ENCODE data around the gene HSPA12A.

HSPA12A gene, protein sequence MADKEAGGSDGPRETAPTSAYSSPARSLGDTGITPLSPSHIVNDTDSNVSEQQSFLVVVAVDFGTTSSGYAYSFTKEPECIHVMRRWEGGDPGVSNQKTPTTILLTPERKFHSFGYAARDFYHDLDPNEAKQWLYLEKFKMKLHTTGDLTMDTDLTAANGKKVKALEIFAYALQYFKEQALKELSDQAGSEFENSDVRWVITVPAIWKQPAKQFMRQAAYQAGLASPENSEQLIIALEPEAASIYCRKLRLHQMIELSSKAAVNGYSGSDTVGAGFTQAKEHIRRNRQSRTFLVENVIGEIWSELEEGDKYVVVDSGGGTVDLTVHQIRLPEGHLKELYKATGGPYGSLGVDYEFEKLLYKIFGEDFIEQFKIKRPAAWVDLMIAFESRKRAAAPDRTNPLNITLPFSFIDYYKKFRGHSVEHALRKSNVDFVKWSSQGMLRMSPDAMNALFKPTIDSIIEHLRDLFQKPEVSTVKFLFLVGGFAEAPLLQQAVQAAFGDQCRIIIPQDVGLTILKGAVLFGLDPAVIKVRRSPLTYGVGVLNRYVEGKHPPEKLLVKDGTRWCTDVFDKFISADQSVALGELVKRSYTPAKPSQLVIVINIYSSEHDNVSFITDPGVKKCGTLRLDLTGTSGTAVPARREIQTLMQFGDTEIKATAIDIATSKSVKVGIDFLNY

DNA sequence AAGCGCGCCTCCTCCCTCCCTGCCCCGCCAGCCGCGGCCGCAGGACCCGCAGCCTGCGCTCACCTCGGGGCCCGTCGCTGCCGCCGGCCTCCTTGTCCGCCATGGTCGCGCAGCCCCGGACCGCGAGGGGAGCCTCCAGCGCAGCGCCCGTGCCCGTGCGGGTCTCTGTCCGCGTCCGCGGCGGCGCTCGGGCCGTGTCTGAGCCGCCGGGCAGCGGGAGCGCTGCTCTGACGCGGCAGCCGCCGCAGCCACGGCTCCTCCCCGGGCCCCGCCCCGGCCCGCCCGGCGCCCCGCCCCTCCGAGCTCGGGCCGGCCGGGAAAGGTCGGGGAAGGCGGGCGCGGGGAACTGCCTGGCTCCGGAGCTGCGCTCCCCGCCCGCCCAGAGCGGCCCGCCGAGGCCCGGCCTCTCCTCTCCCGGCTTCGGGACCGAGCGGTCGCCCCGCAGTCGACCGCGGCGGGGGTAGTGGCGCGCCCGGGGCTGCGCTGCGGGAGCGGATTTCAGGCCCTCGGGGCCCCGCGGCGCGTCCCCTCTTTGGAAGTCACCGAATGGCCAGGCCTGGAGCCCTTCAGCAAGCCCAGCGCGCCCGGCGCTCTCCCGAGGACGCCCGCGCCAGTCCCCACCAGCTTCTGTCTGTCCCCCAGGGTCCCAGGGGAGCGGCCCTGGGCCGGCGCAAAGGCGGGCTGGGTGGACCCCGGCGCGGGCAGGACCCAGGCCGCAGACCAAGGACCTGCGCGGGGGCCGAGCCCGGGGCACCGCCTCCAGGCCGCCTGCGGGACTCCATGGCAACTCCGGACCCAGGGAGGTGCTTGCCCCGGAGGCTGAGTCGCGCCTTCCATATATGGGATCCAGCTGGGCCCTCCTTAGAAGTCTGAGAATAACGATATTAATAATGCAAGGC lies at the start of gene HSPA12A:
HSPA12A (minus strand) TSS at position 200 of the 899 bp plus-strand sequence; CDS start at position 103, 97 bp downstream.
- peak; percentile 40 for DNase-seq

DNA sequence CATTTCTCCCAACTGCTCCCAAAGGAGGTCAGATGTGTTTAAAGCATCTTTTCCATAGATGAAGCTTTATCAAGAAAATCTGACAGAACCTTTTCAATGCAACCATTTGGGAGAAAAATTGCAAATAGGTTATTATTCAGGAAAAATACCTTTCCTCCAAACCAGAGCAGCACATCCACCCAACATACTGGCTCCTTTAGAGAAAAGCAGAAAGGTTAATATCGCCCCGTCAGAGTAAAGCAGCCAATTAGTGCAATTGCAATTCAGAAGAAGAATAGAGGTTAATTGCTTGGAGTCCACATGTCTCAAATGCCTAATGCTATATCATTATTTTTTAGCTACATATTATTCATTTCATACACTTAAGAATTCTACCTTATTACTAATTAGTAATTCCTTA lies 48.9 kb upstream of the HSPA12A start:
- no peak for DNase-seq

DNA sequence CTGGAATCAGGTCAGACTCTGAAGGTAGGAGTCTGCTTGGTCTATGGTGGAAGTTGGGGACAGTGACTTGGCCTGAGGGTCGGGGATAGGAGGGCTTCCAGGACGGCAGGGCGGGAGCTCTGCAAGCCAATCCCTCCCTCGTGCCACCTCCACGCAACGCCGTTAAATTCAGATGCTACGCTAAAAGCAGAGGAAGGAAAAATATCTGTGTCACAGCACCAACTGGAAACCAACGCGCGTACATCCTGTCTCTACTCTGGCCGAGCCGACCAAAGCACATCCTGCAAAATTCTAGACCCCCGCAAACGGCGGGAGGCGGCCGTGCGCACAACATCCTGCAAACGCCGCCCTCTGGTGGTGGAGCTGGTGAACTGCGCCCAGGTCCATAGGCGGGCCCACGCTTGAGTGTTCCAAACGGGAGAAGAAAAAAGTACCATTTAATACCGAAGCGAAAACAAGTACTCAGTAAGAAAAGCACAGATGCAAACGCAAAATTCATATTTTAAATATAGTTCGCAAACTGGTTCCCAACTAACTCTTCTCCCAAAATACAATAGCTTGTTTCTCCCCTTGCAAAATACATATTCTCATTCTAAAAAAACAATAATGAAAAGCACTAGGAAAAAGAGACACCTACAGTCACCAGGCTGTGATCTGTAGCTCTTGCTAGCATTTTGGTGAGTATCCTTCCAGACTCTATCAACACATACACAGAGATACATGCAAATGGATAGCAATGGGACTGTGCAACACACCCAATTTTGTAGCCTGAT lies 45.7 kb upstream of the HSPA12A start:
- DNase-seq, result peak; percentile 74

DNA sequence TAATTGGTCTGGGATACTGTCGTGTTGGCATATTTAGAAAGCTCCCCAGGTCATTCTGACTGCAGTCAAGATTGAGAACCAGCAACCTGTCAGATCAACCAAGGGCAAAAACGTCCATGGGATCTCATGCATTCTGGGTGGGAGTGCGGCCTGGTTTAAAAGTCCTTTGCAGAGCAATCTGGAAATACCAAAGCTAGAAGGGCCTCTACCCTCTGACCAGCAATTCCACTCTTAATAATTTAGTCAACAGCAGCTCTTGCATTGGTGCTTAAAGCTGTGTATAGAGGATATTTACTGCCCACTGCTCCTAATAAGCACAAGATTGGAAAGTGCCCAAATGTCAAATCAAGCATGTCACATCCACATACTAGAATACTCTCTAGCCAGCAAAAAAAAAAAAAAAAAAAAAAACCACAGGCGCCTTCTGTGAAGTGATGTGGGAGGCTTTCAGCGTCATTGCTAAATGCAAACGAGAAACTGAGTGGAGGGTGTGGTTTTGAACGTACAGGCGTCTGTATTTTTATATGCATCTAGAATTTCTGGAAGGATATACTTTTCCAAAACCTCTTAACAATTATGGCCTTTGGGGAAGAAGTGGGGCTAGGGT lies 44.8 kb upstream of the HSPA12A start:
- DNase-seq, result no peak

DNA sequence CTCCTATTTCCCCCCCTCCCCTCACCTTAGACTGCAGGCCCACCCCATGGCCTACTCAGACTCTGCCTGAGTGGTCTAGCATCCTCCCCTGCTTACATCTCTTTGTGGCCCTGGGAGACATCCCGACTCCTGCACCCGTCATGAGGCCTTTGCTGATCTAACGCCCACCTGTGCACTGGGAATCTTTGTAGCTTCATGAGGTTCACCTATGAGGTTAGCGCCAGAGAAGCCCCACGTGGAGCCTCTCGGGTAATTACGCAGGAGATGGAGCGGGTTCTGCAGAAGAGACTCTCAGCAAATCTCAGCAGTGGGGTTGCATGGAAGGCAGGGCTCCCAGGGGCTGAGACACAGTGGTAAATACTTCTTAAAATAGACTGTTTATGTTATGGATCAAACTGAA lies 43.5 kb upstream of the HSPA12A start:
- DNase-seq, result no peak

DNA sequence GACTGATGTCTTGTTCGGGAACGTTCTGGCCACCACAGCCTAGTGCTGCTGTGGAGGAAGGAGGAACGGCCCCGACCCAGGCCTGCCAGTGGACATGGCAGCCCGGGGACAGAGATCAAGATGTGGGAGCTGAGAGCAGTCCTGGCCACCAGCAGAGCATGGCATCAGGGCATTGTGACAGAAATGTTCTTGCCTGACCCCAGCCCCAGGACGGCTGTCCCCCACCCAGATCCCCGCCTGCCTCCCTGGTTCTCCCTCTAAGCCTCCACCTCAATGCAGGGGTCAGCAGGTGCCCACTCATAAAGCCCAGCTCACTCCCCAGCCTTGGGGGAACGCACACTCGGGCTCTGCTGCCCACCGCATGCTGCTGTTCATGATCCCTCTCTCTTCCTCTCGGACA lies 42.9 kb upstream of the HSPA12A start:
- DNase-seq, result no peak

DNA sequence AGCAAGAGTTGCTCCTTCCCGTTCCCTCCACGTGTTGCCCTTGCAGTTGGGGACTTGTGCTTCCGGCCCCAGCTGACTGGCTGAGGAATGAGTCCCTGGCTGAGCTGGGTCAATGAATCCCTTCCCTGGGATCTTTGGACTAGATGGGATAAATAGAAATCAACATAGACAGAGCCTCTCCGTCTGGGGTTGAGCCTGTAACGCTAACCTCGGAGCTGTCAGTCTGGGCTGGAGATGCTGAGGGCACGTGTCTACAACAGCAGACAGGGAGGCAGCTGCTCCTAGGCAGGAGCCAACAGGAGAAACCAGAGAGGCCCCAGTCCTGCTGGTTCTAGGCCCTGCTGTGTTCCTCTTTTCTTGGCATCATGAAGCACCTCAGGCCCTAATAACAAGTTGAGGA lies 42.3 kb upstream of the HSPA12A start:
- DNase-seq, result no peak

DNA sequence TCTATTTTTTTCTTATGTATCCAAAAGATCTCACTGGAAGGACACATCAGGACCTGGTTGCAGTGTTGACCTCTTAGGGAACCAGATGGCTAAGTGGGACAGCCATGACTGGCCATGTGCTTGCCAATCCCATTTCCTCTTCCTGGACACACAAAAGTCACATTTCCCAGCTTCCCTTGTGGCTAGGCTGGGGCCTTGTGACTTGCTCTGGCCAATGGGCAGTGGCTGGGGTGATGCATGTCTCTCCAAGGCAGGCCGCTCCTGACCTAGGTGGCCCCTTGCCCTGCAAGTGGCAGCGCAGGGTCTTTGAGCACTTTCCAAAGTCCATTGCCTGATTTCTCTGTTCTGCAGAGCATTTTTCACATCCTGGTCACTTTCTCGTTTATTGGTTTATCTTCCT lies 41.7 kb upstream of the HSPA12A start:
- no peak for DNase-seq

DNA sequence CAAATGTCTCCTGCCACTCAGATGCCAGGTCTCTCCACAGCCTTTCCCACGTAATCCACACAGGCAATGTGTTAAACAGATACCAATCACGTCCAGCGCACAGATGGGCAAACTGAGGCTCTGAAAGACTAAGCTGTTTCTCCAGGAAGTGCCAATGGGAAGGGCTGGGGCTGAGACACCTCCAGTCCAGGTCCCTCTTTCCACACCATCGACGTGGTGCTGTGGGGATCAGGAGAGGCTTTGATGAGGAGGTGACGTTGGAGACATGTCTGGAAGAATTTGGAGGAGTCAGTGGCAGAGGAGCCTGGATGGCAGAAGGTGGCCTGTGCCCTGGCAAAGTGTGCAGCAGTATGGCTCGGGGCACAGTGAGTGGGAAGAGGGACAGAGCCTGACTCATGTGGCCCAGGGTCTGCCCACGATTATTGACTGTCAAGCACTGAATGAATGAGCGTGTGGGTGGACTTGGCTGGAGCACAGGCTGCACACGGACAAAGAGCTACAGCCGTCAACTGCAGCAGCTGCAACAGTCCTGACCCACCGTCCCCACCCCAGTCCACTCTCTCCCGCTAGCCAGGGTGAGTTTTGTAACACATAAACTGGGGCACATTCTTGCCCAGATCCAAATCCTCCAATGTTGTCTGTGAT lies 40.8 kb upstream of the HSPA12A start:
- no peak for DNase-seq

DNA sequence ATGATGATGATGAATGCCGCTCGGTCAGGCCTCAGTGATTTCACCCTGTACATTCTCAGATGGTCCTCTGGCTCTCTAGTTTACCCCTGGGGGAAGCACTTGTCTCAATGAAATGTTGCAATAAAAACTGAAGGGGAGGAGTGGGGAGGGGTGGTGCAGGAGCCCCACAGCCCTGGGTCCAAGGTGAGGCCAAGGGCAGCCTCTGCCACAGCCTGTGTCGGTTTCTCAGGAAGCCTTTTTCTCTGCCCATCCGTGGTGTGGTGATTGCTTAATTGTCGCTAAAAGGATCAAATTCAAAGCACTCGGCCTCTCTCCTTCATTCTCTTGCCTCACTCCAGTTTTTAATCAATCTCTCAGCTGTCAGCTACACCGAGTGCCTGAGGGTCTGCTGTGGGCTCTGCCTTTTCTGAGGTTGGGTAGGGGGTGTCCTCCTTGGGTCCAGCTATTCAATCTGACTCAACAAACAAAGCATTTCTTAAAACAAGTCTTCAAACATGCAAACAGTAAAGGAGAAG lies 39.1 kb upstream of the HSPA12A start:
- no peak for DNase-seq

DNA sequence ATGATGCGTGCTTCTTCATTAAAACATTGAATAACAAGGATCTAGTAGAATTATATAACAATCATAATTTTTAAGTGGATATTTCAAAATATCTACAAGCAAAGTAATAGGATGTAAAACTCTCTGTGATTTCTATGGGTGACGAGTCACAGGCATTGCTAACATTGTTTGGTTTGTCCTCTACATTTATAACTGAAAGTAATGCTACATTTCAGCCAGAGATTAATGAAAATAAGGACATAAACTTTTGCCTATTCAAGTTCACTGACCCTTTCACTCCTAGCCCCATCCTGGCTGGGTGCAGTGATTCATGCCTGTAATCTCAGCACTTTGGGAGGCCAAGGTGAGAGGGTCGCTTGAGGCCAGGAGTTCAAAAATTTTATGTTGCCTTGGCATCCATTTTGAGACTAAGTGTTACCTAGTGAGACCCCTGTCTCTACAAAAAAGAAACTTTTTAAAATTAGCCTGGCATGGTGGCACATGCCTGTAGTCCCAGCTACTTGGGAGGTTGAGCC lies 38.4 kb upstream of the HSPA12A start:
- DNase-seq, result no peak

DNA sequence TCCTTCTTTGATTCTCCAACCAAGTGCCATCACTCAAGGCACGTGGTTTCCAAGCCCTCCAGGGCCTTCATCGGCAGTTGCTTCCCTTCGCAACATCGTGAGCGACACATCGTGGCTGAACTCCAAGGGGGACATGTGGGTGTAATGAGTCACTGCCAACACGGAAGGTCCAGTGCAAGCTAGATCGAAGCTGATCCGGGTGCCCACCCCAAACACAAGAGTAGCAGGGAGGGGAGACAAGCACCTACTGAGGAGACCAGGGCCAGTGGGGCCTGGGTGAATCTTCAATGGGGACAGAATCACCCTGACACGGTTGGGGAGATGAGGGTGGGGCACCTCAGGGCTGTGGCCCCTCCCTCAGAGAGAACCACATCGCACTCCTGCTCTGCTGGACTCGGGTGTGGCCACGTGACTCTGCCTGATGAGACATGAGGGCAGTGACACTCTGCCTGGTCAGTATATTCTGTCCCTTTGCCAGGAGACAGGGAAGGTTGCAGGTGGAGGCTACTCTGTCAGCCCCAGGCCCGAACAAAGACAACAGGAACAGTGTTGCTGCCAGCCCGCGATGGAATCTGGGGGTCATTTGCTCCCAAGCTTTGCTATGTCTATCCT lies 36.8 kb upstream of the HSPA12A start:
- DNase-seq, result no peak

DNA sequence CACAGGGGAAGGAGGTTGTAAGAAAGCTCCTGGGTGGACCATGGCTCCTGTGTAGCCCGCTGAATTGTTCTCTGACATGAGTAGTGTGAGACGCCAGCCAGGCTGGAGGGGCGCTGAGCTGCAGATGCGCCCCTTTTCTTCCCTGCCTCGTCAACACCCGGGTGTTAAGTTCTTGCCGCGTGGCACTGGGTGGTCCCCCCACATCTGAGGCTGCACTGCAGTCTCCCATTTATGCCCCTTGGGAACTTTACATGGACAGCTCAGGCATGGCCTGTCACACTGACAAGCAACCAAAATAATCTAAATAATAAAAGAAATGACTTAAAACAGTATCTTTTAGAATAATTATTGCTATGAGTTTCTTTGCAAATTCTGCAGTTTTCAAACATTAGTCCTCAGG lies 34.6 kb upstream of the HSPA12A start:
- no peak for DNase-seq

DNA sequence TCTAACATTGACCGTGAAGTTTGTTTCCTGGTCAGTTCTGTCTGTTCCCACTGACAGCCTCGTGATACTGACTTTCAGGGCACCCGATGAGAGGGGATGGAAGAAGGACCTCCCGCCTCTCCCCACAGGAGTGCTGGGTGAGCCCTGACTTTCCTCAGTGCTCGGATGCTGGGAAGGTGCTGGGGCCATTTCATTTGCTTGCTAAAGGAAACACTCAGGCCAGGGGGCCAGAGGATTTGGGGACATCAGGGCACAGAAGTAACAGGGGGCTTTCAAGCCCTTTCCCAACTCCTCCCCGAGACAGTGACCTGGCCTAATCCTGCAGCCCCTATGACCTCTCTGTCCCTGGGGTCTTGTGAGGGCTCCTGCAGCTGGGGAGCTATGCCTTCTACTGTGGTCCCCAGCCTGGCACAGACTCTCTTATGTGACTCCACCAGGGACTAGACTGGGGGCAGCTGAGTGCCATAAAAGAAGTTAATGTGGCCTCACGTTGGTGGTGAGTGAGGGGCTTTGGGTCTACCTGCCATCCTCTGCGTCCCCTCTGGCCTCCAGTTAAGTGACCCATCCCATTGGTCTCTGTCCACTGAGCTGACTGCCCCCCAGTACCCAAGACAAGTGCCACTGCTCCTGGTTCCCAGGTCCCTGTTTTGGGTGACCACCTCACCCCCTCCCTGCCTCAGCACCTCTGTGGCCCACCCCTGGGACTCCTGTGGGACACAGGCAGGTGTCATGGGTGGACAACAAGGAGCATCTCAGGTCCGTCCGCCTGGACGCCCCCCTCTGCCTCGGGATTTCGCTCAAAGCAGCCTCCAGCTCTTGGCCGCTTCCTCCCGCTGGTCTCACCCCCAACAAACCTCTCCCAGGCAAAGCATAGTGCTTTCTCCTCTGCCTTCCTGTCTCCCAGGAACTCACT lies 33.4 kb upstream of the HSPA12A start:
- no peak for DNase-seq

DNA sequence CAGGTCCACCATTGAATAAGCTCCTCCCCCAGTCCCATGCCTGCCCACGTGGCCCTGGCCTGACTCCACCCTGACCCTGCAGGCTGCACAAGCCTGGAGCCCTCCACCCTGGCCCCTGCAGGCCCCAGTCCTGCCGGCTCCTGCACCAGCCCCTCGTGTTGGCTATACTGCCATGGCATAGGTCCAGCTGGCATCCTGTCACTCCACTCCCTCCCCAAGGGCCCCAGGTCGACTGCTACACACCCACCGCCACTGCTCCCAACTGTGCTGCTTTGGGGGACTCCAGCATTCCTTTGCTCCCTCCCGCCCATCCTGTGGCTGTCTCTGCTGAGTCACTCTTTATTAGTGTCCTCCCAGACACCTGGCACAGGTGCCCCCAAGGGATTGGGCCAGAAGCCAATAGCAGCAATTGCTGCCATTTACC lies 32.4 kb upstream of the HSPA12A start:
- no peak for DNase-seq

DNA sequence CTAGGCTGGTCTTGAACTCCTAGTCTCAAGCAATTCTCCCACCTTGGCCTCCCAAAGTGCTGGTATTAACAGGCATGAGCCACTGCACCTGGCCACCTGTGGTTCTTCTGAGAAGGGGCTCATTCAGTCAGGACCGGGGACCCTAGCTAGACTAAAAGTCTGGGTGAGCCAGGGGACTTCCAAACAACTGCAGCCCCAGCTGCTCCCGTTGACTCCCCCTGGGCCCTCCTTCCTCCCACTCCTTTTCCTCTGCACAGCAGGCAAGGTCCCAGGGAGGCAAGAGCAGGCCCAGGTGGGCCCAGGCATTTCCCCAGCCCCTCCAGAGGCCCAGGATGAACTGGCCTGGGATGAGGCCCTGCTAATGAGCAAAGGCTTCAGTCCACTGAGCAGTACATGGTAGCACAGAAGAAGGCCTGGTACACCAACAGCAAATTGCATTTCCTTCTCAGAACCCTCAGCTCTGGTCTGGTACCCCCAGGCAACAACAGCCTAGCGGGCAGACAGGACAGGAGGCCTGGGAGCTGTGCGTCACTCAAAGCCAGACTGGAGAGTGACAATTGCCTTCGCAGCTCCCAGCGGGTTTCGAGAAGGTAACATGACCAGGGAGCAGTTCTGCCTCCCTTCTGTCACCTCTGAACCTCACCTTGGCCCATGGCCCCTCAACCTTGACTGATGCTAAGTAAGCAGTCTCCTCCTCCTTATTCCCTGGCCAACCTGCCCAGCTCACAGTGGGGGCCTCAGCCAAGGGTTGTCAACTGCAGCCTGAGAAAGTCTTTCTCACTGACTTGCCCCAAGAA lies 30.7 kb upstream of the HSPA12A start:
- no peak for DNase-seq

DNA sequence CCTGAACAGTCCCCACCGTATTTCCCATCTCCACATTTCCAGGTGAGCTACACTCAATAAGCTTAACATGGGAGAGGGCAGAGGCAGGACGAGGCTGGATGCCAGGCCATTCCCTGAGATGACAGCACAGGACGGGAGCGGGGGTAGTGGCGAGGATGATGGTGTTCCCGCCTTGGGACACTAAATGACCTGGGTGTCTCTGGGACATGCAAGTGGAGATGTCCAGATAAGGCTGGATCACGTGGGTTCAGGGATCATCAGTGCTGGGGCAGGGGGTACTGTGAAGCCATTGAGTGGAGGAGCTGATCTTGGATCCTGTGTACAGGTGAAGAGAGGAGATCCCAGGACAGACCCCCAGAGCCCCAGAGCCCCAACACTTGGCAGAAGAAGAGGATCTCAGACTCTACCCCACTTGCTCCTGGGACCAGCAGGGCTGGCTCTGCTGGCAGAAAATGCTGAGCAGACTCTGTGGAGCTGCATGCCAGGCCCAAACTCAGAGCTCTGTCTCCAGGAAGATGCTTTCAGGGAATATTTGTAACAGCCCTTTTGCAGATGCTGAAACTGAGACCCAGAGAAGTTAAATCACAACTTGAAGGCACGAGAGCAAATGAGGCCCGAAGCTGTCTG lies 29.7 kb upstream of the HSPA12A start:
- no peak for DNase-seq
